ENCODE measurements around the gene WWTR1.

WWTR1 gene

DNA sequence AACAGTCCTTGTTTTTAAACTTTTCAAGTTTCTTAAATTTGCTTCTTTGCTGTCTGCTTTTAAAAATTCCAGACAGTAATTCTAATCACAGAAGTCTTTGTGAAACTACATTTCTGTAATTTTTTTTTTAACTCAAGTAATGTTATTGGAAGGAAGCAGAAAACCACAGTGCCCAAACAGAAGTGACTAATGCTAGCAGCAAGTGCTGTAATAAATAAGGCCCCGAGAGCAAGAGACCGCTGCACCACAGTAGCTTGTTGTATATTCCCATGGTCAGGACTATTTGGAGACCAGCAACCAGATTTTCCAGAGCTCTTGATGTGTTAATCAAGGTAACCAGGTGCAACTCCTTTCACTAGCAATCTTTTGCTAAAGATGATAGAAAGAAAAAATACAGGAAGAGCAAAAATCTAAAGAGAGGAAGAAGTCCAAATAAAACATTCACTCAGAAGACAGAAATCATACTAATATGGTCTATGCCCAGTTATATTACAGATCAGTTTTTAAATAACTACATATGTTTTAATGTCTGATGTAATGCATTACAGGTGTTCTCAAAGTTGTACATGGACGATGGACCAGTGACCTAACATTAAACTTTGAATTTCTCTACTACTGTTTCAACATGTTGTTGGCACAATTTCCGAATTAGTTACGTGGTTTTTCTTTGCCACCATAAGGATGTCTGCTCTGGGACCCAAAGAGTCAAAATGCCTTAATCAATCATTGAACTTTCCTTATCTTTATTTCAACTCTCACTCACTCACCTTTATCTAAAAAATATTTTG, 36.4 kb downstream of the WWTR1 start:
- no peak for DNase-seq

DNA sequence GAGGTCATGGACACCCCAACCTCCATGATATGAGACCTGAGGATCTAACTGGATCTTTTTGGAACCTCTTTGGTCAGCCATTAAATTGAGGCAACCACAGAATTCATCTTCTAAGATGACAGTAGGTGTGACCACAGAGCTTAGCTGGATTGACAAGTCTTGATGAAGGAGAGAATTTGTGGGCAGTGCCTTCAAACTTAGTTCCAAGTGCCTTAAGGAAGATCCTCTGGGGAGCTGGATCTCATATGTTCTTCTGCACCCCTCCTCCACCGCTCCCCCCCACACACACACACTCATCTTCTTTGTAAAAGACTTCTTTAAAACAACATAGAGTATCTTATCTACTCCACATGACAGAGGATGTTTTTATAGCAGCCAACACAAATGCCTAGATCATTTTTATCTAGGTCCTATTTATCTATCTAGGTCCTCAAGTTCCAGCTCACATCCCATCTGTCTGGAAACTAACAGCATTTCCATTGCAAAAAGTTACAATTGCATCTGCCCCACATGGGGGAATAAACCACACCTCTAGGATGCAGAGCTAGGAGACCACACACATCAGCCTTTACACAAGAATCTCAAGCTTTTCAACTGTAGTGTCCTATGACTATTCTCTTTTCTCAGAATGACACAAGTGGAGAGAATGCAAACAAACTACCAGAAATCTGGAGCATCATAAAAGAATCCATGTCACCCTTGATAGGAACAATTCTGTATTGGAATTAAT, 37.4 kb downstream of the WWTR1 start:
- DNase-seq: no peak

DNA sequence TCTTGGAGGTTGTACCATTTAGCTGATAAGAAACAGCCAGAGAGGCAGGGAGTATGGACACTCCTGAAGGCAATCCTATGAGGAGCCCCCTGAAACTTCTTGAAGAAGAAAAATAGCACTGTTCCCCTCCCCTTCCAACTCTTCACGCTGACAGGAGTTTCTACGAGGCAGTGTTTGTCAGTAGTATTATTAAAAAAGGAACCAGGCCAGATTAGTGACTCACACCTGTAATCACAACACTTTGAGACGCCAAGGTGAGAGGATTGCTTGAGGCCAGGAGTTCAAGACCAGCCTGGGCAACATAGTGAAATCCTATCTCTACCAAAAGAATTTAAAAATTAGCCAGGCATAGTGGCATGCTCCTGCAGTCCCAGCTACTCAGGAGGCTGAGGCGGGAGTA, 38.7 kb downstream of the WWTR1 start:
- no peak for DNase-seq

DNA sequence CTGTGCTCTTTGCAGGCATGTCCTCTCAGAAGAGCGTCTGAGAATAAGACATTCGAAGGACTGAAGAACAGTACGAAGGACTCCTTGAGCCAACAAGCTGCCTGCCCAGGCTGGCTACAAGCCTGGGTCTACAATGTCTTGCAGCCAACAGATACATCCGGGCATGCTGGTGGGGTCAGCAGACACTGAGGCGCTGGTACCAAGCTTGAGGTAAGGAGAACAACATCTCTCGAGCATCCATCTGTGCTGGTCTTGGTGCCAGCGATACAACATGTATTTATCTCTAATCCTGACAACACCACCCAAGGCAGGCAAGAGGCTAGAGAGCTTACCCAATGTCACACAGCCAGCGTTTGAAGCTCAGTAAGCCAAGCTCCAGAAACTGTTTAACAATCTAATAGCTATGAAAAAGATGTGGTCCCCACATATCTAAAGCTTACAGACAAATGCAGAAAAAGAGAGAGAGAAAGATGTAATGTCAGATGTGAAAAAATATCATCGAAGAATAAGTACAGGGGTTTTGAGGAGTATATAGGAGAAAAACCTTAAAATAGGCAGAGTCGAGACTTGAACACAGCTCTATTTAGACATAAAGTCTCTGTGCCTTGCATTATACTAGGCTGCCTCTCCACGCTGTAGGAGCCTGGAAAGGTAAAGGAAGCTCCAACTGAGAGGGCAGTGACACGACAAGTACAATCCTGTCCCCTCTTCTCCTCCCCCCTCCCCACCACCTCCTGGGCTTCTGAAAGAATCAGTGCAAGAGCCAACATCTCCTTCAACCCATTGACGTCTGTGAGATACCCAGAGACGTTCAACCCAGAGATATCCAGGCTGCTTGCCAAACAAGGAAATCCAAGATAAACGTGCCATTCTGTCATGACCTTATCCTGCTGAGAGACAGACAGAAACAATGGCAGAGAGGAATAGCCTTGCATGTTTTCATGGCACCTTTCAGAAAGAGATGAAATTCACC, 39.4 kb downstream of the WWTR1 start:
- DNase-seq: no peak

DNA sequence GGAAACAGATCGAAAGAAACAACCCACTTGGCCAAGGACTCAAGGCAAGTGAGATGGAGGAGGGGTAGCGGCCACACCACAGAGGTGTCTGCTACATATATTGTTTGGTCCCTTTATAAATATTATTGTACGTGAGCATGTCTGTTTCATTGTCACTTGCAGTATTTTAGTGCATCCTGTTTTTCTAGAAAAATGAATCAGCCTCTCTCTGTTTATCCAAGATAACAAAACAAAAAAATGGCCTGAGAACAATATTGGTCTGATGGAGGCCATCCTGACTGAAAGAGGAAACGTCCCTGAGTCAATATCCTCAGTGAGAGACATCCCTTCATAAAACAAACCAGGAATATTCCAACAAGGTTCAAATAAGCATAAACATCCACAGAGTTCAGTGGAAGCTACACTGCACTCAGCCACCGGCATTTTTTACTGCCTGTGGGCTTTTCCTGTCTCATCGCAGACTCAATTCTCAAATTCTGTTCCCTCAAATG, 42.0 kb downstream of the WWTR1 start:
- DNase-seq: no peak

DNA sequence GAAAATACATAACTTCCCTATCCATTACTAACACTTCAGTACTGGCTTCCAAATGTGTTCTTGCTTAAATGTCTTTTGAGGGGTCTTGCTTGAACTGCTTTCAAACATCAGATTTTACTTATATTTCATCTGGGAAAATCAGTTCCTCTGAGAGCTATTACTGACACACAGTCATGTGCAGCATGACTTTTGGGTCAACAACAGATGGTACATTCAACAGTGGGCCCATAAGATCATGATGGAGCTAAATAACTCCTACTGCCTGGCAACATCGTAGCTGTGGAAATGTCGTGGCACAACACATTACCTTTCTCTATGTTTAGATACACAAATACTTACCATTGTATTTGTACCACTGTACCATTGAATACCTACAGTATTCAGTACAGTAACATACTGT, 43.8 kb downstream of the WWTR1 start:
- no peak for DNase-seq

DNA sequence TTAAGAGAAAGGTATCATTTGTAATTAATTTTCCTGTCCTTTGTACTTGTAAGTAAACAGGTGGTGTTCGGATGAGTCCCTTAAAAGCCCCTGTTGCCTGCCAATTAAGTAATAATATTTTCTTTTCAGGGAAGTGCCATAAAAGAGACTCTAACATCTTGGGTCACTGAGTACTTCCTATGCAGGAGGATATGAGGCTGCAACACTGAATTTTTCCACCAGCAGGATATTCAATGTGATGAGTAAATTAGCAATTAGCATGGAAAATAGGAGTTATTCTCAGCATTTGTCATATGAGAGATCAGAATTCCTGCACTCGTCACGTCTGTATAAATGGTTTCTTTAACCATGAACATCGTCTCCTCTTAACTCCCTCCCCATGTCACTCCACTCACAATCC, 45.4 kb downstream of the WWTR1 start:
- DNase-seq: no peak

DNA sequence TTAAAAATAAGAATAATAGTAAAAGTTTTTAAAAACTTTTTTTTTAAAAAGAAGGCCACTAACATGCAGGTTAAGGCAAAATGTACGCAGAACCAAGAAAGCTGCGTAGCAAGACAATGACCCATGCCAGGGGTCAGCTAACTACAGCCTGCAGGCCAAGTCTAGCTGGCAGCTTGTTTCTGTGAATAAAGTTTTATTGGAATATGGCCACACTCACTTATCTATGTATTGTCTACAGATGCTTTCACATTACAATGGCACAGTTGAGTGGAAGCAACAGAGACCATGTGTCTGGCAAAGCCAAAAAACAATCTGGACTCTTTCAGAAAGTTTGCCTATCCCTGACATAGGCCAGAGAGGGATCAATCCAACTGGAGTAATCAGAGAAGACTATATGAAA, 46.7 kb downstream of the WWTR1 start:
- no peak for DNase-seq

DNA sequence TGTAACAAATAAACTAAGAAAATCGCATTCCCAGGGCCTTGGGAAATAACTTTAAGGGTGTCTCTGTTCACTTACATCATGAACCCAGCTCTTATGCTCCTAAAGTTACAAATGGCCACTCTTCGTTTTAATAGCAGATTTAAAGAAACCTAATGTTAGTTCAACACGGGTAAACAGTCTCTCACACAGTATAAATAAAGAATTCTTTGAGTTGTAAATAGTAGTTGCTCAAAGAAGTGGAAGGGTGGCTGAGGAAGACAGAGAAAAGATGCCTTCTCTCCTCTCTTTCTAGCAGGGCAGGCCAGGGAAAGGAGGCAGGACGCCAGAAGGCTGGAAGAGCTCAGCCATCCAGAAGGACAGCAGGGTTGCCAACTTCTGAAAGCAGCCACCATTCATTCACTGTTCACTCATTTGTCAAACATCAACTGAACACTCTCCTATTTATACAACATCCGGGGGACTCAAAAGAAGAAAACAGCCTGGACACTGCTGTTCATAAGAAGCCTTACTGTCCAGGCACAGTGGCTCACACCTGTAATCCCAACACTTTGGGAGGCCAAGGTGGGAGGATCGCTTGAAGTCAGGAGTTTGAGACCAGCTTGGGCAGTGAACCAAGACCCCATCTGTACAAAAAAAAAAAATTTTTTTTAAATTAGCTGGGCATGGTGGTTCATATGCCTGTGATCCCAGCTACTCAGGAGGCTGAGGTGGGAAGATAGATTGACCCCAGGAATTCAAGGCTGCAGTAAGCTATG, 47.3 kb downstream of the WWTR1 start:
- no peak for DNase-seq

DNA sequence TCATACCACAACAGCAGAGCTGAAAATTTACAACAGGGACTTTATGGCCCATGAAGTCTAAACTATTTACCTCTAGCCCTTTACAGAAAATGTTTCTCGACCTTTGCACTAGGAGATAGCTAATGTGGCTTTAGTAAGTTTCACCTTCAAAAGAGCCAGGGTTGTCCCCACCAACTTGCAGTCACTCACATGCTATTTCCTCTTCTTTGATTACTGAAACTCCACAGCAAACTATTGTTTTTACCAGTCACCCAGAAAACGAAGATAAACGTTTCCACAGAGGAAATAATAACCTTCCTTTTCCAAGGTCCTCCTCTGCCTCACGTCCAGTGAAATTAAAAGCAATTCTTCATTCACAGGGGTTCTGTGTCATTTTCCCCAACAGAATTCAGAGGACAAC, 48.2 kb downstream of the WWTR1 start:
- no peak for DNase-seq

DNA sequence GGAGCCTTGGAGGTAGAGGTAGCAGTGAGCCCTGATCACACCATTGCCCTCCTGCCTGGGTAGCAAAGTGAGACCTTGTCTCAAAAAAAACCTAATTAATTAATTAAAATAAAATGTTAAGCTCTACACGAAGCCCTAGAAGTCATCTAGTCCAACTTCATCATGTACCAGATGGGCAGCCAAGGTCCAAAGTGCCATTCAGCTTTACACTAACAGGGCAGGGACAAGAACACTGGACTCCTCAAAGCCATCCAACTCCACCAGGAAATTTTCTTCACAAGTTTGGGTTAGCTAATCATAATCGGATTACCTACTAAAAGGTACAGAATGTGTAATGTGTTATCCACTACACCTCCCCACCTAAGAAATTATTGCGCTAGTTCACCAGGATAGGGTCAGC, 48.8 kb downstream of the WWTR1 start:
- DNase-seq: no peak

DNA sequence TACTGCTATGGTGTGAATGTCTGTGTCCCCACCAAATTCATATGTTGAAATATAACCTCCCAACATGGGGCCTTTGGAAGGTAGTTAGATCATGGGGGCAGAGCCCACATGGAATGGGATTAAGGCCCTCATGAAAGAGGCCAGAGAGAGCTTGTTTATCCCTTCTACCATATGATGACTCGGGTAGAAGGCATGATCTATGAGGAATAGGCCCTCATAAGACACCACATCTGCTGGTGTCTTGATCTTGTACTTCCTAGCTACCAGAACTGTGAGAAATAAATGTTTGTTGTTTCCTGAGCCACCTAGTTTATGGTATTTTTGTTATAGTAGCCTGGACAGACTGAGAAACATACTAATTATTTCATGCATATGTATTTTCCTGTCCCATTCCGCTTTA, 51.9 kb downstream of the WWTR1 start:
- no peak for DNase-seq

DNA sequence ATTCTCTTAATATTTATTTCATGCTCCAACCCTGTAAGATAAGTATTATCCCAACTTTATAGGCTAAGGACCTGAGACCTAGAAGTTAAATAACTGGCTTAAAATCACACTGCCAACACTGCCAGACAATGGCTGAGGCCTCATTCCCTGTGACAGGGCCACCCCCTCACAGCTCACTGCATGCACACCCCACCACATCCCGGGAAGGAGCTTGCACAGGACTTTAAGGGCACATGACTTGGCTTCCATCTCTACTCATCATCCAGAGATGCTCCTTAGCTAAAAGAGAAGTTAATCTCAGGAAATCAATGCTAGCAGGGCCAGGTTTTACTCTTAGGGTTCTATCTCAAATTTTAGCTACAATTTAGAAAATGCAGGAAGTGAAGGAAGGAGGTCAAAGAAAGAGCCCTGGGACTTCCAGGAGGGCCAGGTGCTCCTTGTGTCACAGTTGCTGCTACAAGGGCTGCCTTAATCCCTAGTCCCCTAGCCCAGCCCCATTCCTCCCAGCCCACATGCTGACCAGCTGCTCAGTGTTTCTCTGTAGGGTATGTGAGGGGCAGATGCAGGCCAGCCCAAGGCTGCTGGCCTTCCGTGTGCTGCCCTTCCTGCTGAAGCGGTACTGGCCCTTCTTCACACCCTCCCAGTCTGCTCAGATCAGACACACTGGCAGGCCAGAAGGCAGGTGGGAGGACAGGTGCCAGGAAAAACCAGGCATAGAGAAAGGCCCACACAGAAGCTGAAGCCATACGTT, 53.5 kb downstream of the WWTR1 start:
- no peak for DNase-seq

DNA sequence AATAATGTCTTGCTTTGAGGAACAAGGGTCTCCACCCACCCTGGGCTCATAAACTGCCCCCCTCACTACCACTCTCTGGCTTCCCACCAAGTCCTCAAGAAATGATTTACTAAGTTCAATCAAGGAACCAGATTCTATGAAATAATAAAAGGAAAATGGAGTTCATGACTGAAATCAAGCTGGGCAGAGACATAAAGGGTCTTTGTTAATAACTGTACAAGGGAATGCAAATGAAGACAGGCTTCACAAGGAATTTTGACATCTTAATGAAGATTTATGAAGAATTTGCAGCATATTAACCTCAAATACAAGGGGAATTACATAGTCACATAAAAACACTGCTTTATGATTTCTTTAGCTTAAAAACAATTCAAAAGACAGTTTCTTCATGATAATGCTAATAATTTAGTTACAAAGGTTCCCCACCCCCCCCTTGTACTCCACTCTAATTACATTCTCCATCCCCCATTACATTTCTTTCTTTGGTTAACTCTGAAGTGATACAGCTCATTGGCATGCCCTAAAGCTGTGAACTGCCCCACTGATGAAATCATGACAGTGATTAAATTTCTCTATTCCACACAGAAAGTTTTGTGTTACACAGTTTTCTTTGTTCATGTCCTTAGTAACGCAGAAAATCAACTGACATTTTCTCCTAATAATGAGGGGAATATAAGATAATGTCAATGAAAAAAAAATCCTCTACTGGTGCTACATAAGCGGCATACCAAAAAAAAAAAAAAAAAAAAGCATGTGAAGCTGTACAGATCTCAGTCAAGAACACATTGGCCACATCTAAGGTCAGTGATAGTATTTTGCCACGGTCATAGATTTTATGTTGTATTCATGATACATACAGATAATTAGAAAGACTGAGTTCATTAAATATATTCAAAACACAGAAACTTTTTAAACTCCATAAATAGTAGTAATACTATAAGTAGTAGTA, 54.4 kb downstream of the WWTR1 start:
- DNase-seq: no peak

DNA sequence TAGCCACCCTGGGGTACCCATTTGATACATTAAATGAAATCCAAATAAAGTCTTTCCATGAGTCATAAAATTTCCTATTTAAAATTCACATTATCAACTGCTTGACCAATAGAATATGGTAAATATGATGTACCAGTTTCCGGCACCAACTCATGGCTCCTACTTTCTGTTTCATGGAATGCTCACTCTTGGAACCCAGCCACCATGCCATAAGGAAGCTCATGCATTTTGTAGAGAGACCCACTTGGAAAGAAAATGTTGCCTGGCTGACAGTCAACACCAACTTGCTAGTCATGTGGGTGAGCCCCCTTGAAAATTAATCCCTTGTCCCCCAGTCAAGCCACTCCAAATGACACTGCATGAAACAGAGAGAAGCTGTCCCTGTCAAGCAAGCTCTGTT, 57.2 kb downstream of the WWTR1 start:
- DNase-seq: no peak

DNA sequence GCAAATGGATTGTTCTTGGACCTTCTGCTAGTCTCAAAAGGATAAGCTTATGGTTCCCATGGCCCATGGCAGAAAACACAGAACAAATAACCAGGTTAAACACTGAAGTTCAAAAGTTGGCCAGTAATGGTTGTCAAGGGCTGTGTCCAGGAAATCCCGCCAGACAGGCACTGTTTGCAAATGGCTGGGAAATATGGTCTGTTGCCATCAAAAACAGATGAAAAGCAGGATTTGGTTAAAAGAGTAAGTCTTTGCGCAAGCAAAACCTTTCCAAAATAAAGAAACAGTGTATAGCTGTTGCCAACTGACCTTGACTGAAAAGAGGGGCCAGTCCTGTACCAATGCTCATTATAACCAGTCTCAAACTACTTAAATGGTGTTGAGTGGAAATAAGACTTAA, 58.6 kb downstream of the WWTR1 start:
- DNase-seq: peak; percentile 60

DNA sequence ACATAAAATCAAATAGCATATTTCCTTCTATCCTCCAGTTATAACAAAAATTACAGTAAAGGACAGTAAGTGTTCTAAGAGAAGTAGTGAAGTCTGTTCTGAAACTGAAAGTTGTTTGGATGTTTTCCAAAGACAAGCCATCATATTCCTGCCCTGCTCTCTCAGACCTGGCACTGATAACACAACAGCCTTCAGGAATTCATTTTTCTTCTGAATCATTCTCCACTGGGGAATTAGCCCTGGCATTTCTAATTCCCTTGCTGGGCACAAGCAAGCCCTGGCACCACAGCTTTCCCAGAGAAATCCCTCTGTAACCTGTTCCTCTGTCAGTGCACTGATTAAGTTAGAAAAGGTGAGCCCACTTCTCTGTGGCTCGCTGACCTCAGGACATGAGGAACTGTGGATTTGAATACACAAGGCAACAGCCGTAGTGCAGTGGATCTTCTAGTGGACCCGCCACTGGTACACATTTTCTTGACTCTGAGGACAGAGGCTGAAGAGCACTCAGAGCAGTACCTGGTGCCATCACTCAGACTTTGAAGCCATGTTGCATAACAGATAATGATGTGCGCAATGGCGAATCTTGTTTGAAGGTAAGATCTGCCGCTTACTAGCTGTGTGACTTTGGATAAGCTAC, 61.6 kb downstream of the WWTR1 start:
- DNase-seq: no peak

DNA sequence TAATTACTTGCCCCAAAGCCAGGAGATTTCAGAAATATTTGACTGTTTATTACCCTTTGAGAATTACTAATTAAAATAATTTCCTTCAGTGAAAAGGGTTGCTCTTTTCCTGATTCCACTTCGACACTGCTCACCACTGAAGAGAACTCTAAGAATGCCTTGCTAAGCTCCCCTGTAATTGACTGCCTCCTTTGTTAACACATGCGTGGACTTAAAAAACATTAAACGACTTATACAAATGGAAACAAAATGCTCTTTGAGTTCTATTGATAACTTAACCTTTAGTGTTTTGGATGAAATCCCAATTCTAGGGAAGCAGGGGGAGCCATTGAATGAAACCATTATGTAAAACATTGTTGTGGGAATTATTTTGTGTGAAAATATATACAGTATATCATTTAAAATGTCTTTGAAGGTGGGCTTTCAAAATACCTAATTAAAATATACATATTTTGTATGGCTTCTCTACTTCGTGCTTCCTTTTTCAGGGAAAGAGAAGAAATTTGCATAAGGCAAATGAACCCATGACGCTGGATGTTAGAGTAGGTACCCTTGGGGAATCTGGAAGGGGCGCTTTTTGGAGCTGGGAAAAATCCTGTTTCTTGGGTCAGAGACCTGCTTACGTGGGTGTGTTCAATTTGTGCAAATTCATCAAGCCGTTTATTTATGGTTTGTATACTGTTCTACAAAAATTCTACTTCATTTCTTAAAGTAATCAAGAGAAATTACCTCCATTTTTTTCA, 64.2 kb downstream of the WWTR1 start:
- no peak for DNase-seq

DNA sequence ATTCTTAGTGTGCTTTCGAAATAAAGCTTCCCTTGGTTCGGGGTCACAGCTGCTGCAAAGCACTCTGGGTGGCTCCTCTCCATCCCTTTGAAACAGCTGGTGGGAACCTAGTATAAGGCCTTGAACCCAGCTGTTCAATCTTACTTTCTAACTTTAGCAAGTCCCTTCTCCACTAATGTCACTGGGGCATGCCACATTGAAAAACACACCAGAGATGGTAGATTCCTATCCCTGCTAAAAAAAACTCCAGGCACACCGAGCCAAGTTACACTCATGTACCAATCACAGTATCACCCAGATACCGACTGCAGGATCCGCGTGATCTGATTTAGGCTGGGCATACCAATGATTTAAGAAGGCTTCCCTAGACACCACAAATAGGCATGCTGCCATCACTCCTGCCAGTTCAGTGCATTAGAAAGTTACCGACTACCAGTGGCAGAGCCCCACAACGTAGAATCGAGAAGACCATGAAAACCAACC, 65.0 kb downstream of the WWTR1 start:
- peak; percentile 47 for DNase-seq

Measured in left hindlimb (tissue), 1 donor.